CD14-positive monocyte (primary cell): ENCODE data around the gene DLK1. TPM values are rescaled to one million over a fixed set of nuclear protein-coding genes. Genes with fewer than 3 reads are reported as not detected.

Experiments used
- DNase-seq, 3 donors: peaks; one replicate each; pipeline ENCODE4 v3.0.0-alpha.2; 2011 to 2022
- H2AFZ ChIP-seq: 2 replicates; pipeline ENCODE4 v1.6.0; 2012; ENCODE audit warnings: mild to moderate bottlenecking, low read depth, low read length, inconsistent platforms; ENCODE audit not compliant: insufficient read depth, poor library complexity, severe bottlenecking
- H3K27ac ChIP-seq, 2 donors: 1 replicate in 1 of 2; 2 replicates in 1 of 2; pipeline ENCODE4 v1.5.1; 2012 to 2013; ENCODE audit warnings: low read length in 2 of 2, control low read depth in 1 of 2, inconsistent platforms in 1 of 2, low read depth in 1 of 2, mild to moderate bottlenecking in 1 of 2
- H3K27me3 ChIP-seq, 2 donors: one replicate each; pipeline versions ENCODE4 v1.6.0 to v1.6.1; 2011 to 2013; ENCODE audit warnings: low read length in 2 of 2; ENCODE audit not compliant: control insufficient read depth in 2 of 2, insufficient read depth in 2 of 2
- H3K36me3 ChIP-seq, 2 donors: replicated peaks in 1 of 2; 1 replicate in 1 of 2; 2 replicates in 1 of 2; pipeline versions ENCODE4 v1.5.1 to v1.6.1; 2012 to 2013; ENCODE audit warnings: low read length in 2 of 2, control low read depth in 1 of 2, inconsistent platforms in 1 of 2, mild to moderate bottlenecking in 1 of 2; ENCODE audit not compliant: insufficient read depth in 2 of 2, control insufficient read depth in 1 of 2
- H3K4me1 ChIP-seq, 2 donors: 1 replicate in 1 of 2; 2 replicates in 1 of 2; pipeline versions ENCODE4 v1.5.1 to v1.6.1; 2012 to 2013; ENCODE audit warnings: low read length in 2 of 2, control low read depth in 1 of 2, inconsistent platforms in 1 of 2, mild to moderate bottlenecking in 1 of 2, moderate library complexity in 1 of 2; ENCODE audit not compliant: insufficient read depth in 2 of 2, control insufficient read depth in 1 of 2
- H3K4me2 ChIP-seq: replicated peaks from 2 replicates; pipeline ENCODE3; 2012; ENCODE audit warnings: low read length, moderate library complexity, mild to moderate bottlenecking; ENCODE audit not compliant: poor library complexity, severe bottlenecking; ENCODE audit errors: extremely low read depth
- H3K4me3 ChIP-seq, 3 experiments: fragments of 200-600 bp in 1 of 3; sonication (generic) in 1 of 3; replicated peaks in 1 of 3; 1 replicate in 2 of 3; 2 replicates in 1 of 3; pipeline ENCODE4 v1.5.1; 2011 to 2013; ENCODE audit warnings: low read length in 3 of 3, mild to moderate bottlenecking in 3 of 3, control low read depth in 2 of 3, low read depth in 2 of 3, inconsistent platforms in 1 of 3, moderate library complexity in 1 of 3
- H3K79me2 ChIP-seq: 2 replicates; pipeline ENCODE4 v1.6.0; 2012; ENCODE audit warnings: mild to moderate bottlenecking, control low read depth, inconsistent platforms, low read length, moderate library complexity; ENCODE audit not compliant: insufficient read depth
- H3K9ac ChIP-seq: 2 replicates; pipeline ENCODE4 v1.6.0; 2017; ENCODE audit warnings: low read length, mild to moderate bottlenecking; ENCODE audit not compliant: insufficient read depth, poor library complexity, severe bottlenecking
- H3K9me3 ChIP-seq, 2 donors: replicated peaks in 1 of 2; 1 replicate in 1 of 2; 2 replicates in 1 of 2; pipeline versions ENCODE4 v1.5.1 to v1.6.1; 2012 to 2013; ENCODE audit warnings: low read length in 2 of 2, control low read depth in 1 of 2; ENCODE audit not compliant: control insufficient read depth in 1 of 2, insufficient read depth in 1 of 2
- H4K20me1 ChIP-seq: 2 replicates; pipeline ENCODE4 v1.6.0; 2012; ENCODE audit warnings: mild to moderate bottlenecking, low read length, control low read depth, moderate library complexity; ENCODE audit not compliant: insufficient read depth
- H3K27ac Mint-ChIP-seq, 7 donors: one replicate each; pipeline ENCODE4 v1.8.0; 2020; ENCODE audit warnings: mild to moderate bottlenecking in 7 of 7, mixed read lengths in 7 of 7, moderate library complexity in 6 of 7, inconsistent platforms in 2 of 7
- H3K27me3 Mint-ChIP-seq, 3 donors: one replicate each; pipeline ENCODE4 v1.8.0; 2021 to 2022; ENCODE audit warnings: low read depth in 3 of 3, mild to moderate bottlenecking in 3 of 3, mixed read lengths in 3 of 3, moderate library complexity in 3 of 3, inconsistent platforms in 1 of 3
- H3K36me3 Mint-ChIP-seq, 2 donors: one replicate each; pipeline ENCODE4 v1.8.0; 2020; ENCODE audit warnings: mixed read lengths in 2 of 2, inconsistent platforms in 1 of 2, mild to moderate bottlenecking in 1 of 2
- H3K4me1 Mint-ChIP-seq: one replicate; pipeline ENCODE4 v1.8.0; 2020; ENCODE audit warnings: mild to moderate bottlenecking, mixed read lengths
- H3K4me3 Mint-ChIP-seq, 2 donors: one replicate each; pipeline ENCODE4 v1.8.0; 2020; ENCODE audit warnings: mild to moderate bottlenecking in 2 of 2, mixed read lengths in 2 of 2, moderate library complexity in 1 of 2
- H3K9me3 Mint-ChIP-seq, 7 donors: one replicate each; pipeline ENCODE4 v1.8.0; 2020 to 2022; ENCODE audit warnings: mixed read lengths in 7 of 7, mild to moderate bottlenecking in 6 of 7, moderate library complexity in 6 of 7, inconsistent platforms in 2 of 7
- CTCF ChIP-seq: fragments of 200-600 bp; IDR thresholded peaks from one replicate; pipeline ENCODE4 v1.8.0; 2022; ENCODE audit warnings: antibody characterized with exemption, mild to moderate bottlenecking
- WGBS: methylation state at CpG from one replicate; pipeline ENCODE4 v1.1.5; 2013; ENCODE audit warnings: missing lambda C conversion rate; ENCODE audit not compliant: insufficient coverage; 5-methylcytosine and 5-hydroxymethylcytosine counted together
- intact Hi-C, 2 donors: fragments of 100-400 bp; cut with micrococcal nuclease; formaldehyde crosslinking; loops; one replicate each; pipeline versions ENCODE4 v1.15.0 to v1.15.1; 2023
- polyA plus RNA-seq, 3 donors: library from polyadenylated mRNA; depleted of rRNA in 1 of 3; unstranded in 2 of 3; stranded (reverse) in 1 of 3; fragments of 300-500 nt in 2 of 3; fragments of >200 nt in 1 of 3; fragmentation: Illumina TruSeq in 2 of 3; gene quantifications; 1 replicate in 2 of 3; 2 replicates in 1 of 3; pipeline ENCODE4 v1.2.3, GENCODE V29; 2012 to 2021

DLK1 gene
- polyA plus RNA-seq, 3 donors, result 0.04 TPM; not detected in 2

GRCh38 chr14:100723135-100723829, 3.4 kb upstream of the DLK1 start:
- peaks cover 0 to 8% (median 0%) of the 10 kb centered on the region in 7 donors for H3K9me3 Mint-ChIP-seq
- no peaks in the 10 kb centered on the region for H3K36me3 ChIP-seq
- H3K4me1 Mint-ChIP-seq, result peaks cover 8% of the 10 kb centered on the region
- WGBS, result 96% methylated on average over 13 of the region's 21 CpGs
- H2AFZ ChIP-seq, result no peak overlapping the region
- no peaks in the 10 kb centered on the region for H3K79me2 ChIP-seq
- H3K36me3 Mint-ChIP-seq, result no peaks in the 10 kb centered on the region
- no peak overlapping the region for H3K4me3 ChIP-seq
- intact Hi-C loops, result no loop called here
- H3K4me2 ChIP-seq, result no peak overlapping the region
- peaks cover 27 to 39% (median 29%) of the 10 kb centered on the region in 3 donors for H3K27me3 Mint-ChIP-seq
- H3K27me3 ChIP-seq, result peaks cover 8 to 29% of the 10 kb centered on the region in 2 donors
- H3K9ac ChIP-seq, result no peak overlapping the region
- H3K27ac Mint-ChIP-seq, result no peak overlapping the region
- H3K4me1 ChIP-seq, result no peaks in the 10 kb centered on the region
- H4K20me1 ChIP-seq, result no peaks in the 10 kb centered on the region
- no peak overlapping the region for H3K27ac ChIP-seq
- no peak for TF ChIP-seq CTCF
- no peak overlapping the region for H3K4me3 Mint-ChIP-seq
- peaks cover 0 to 14% of the 10 kb centered on the region in 2 donors for H3K9me3 ChIP-seq
- no peak for DNase-seq

- Histone ChIP-seq H3K27ac (no peak overlapping the region), H3K9me3 (peaks cover 0 to 14% of the 10 kb centered on the region in 2 donors), H4K20me1 (no peaks in the 10 kb centered on the region), H3K79me2 (no peaks in the 10 kb centered on the region), H2AFZ (no peak overlapping the region), H3K36me3 (no peaks in the 10 kb centered on the region), H3K4me2 (no peak overlapping the region), H3K4me3 (no peak overlapping the region), H3K9ac (no peak overlapping the region), H3K27me3 (peaks cover 8 to 35% of the 10 kb centered on the region in 2 donors), H3K4me1 (no peaks in the 10 kb centered on the region)
- 100% methylated on average over 7 of the region's 14 CpGs for WGBS
- DNase-seq, result no peak
- Mint-ChIP-seq H3K9me3 (peaks cover 0 to 8% (median 0%) of the 10 kb centered on the region in 7 donors), H3K27ac (no peak overlapping the region), H3K4me3 (no peak overlapping the region), H3K4me1 (peaks cover 4% of the 10 kb centered on the region), H3K36me3 (no peaks in the 10 kb centered on the region), H3K27me3 (peaks cover 33 to 45% (median 35%) of the 10 kb centered on the region in 3 donors)
- no peak for TF ChIP-seq CTCF
- intact Hi-C loops, result no loop called here
Observed at GRCh38 chr14:100723830-100724437, 2.8 kb upstream of the DLK1 start.
